Coronary artery (tissue), 2 donors: ENCODE results near the gene MYO1E.
A peak's percentile ranks its signal among the peaks of the same experiment; 100 is the strongest.

Experiments used
- DNase-seq: peaks from one replicate; pipeline ENCODE4 v3.0.0-alpha.2; 2017; ENCODE audit warnings: low spot score
- H3K27ac ChIP-seq, 2 donors: fragments of 200-600 bp; sonication (generic); one replicate each; pipeline ENCODE4 v1.5.1; 2016 to 2019
- H3K4me3 ChIP-seq: fragments of 200-600 bp; sonication (generic); 2 replicates; pipeline ENCODE4 v1.5.1; 2016; ENCODE audit warnings: mild to moderate bottlenecking, moderate library complexity
- CTCF ChIP-seq: fragments of 200-600 bp; sonication (generic); IDR thresholded peaks from one replicate; pipeline ENCODE4 v1.5.1; 2019; ENCODE audit warnings: antibody characterized with exemption

Gene MYO1E

GRCh38 chr15:59174835-59175831, 197.5 kb downstream of the MYO1E start:
- no peak for DNase-seq

GRCh38 chr15:59174151-59174834, 198.4 kb downstream of the MYO1E start:
- no peak for TF ChIP-seq CTCF
- DNase-seq, result no peak
- no peak overlapping the region for H3K4me3 ChIP-seq
- H3K27ac ChIP-seq, result peak overlapping the region in 1 of 2 donors; percentile 73

More at GRCh38 chr15:59174835-59175831, 197.5 kb downstream of the MYO1E start:
- TF ChIP-seq CTCF, result no peak
- Histone ChIP-seq H3K27ac (peak overlapping the region in 1 of 2 donors; percentile 73), H3K4me3 (no peak overlapping the region)

GRCh38 chr15:59173194-59173593, 199.5 kb downstream of the MYO1E start:
- no peak for DNase-seq
- H3K4me3 ChIP-seq, result no peak overlapping the region
- no peak for TF ChIP-seq CTCF
- no peak overlapping the region for H3K27ac ChIP-seq

GRCh38 chr15:59172289-59172901, 200.3 kb downstream of the MYO1E start:
- Histone ChIP-seq H3K27ac (no peak overlapping the region), H3K4me3 (no peak overlapping the region)
- no peak for TF ChIP-seq CTCF

GRCh38 chr15:59171067-59171397, 201.6 kb downstream of the MYO1E start:
- H3K27ac ChIP-seq, result peak overlapping the region; percentile 70 to 89
- DNase-seq, result no peak
- H3K4me3 ChIP-seq, result no peak overlapping the region
- TF ChIP-seq CTCF, result no peak

More at GRCh38 chr15:59172289-59172901, 200.3 kb downstream of the MYO1E start:
- DNase-seq, result no peak

GRCh38 chr15:59170295-59171066, 202.2 kb downstream of the MYO1E start:
- no peak overlapping the region for H3K4me3 ChIP-seq

More at GRCh38 chr15:59170295-59171066, 202.2 kb downstream of the MYO1E start:
- peak; percentile 78 for DNase-seq
- H3K27ac ChIP-seq, result peak overlapping the region; percentile 70 to 89
- TF ChIP-seq CTCF, result no peak
